Nephron progenitor cell (in vitro differentiated cells): ENCODE results near the gene CD52.
A peak's percentile ranks its signal among the peaks of the same experiment; 100 is the strongest.
"Not testable (repeated sequence)": the region's sequence is repeated elsewhere in the genome, so short reads cannot be mapped to it uniquely, and the experiment has no call there.

Experiments
- DNase-seq: peaks from one replicate; pipeline ENCODE4 v3.0.0; 2021
- H3K27ac Mint-ChIP-seq: 2 replicates; pipeline ENCODE4 v1.8.0; 2021; ENCODE audit warnings: mild to moderate bottlenecking, moderate library complexity, mixed read lengths
- H3K27me3 Mint-ChIP-seq: 2 replicates; pipeline ENCODE4 v1.8.0; 2021; ENCODE audit warnings: mild to moderate bottlenecking, low read depth, mixed read lengths; ENCODE audit not compliant: poor library complexity
- H3K36me3 Mint-ChIP-seq: 2 replicates; pipeline ENCODE4 v1.8.0; 2021; ENCODE audit warnings: low read depth, mixed read lengths
- H3K4me1 Mint-ChIP-seq: 2 replicates; pipeline ENCODE4 v1.8.0; 2021; ENCODE audit warnings: mixed read lengths
- H3K4me3 Mint-ChIP-seq: 2 replicates; pipeline ENCODE4 v1.8.0; 2021; ENCODE audit warnings: mild to moderate bottlenecking, moderate library complexity, mixed read lengths
- H3K9me3 Mint-ChIP-seq: 2 replicates; pipeline ENCODE4 v1.8.0; 2021; ENCODE audit warnings: mild to moderate bottlenecking, moderate library complexity, mixed read lengths
- CTCF ChIP-seq: fragments of 200-600 bp; sonication (generic); IDR thresholded peaks from 2 replicates; pipeline ENCODE4 v1.5.0; 2021; ENCODE audit warnings: antibody characterized with exemption

Gene CD52

GRCh38 chr1:26321315-26322041 is 3.7 kb downstream of the CD52 start:
- DNase-seq: peak; percentile 96
- H3K36me3 Mint-ChIP-seq: no peaks in the 10 kb centered on the region
- peak; percentile 74 for TF ChIP-seq CTCF
- H3K27me3 Mint-ChIP-seq: no peaks in the 10 kb centered on the region
- peaks cover 44% of the 10 kb centered on the region for H3K4me1 Mint-ChIP-seq
- H3K4me3 Mint-ChIP-seq: no peak overlapping the region
- H3K9me3 Mint-ChIP-seq: no peaks in the 10 kb centered on the region
- H3K27ac Mint-ChIP-seq: no peak overlapping the region

- H3K27me3 Mint-ChIP-seq: no peaks in the 10 kb centered on the region
- no peak overlapping the region for H3K4me3 Mint-ChIP-seq
- no peak overlapping the region for H3K27ac Mint-ChIP-seq
- no peaks in the 10 kb centered on the region for H3K36me3 Mint-ChIP-seq
- TF ChIP-seq CTCF: no peak
- H3K9me3 Mint-ChIP-seq: no peaks in the 10 kb centered on the region
- peaks cover 40% of the 10 kb centered on the region for H3K4me1 Mint-ChIP-seq
- DNase-seq: no peak
Observed at GRCh38 chr1:26322042-26322331, 4.2 kb downstream of the CD52 start.

GRCh38 chr1:26323382-26323781 is 5.6 kb downstream of the CD52 start:
- no peak for TF ChIP-seq CTCF
- H3K4me3 Mint-ChIP-seq: no peak overlapping the region
- peaks cover 26% of the 10 kb centered on the region for H3K4me1 Mint-ChIP-seq
- no peaks in the 10 kb centered on the region for H3K9me3 Mint-ChIP-seq
- no peak for DNase-seq
- H3K27ac Mint-ChIP-seq: no peak overlapping the region
- no peaks in the 10 kb centered on the region for H3K36me3 Mint-ChIP-seq
- H3K27me3 Mint-ChIP-seq: no peaks in the 10 kb centered on the region

- Mint-ChIP-seq H3K9me3 (no peaks in the 10 kb centered on the region), H3K4me3 (no peak overlapping the region), H3K27me3 (no peaks in the 10 kb centered on the region), H3K36me3 (no peaks in the 10 kb centered on the region), H3K4me1 (peaks cover 15% of the 10 kb centered on the region), H3K27ac (no peak overlapping the region)
- no peak for DNase-seq
- no peak for TF ChIP-seq CTCF
Observed at GRCh38 chr1:26324550-26324949, 6.8 kb downstream of the CD52 start.

GRCh38 chr1:26327956-26328362 is 10.2 kb downstream of the CD52 start:
- H3K9me3 Mint-ChIP-seq: no peaks in the 10 kb centered on the region
- no peaks in the 10 kb centered on the region for H3K36me3 Mint-ChIP-seq
- no peak overlapping the region for H3K27ac Mint-ChIP-seq
- H3K4me1 Mint-ChIP-seq: no peaks in the 10 kb centered on the region
- no peak for TF ChIP-seq CTCF
- peaks cover 5% of the 10 kb centered on the region for H3K27me3 Mint-ChIP-seq
- H3K4me3 Mint-ChIP-seq: no peak overlapping the region
- no peak for DNase-seq

GRCh38 chr1:26328597-26328996 is 10.8 kb downstream of the CD52 start:
- H3K4me1 Mint-ChIP-seq: no peaks in the 10 kb centered on the region
- no peaks in the 10 kb centered on the region for H3K36me3 Mint-ChIP-seq
- no peak for TF ChIP-seq CTCF
- no peak overlapping the region for H3K4me3 Mint-ChIP-seq
- H3K27ac Mint-ChIP-seq: no peak overlapping the region
- H3K9me3 Mint-ChIP-seq: no peaks in the 10 kb centered on the region
- H3K27me3 Mint-ChIP-seq: peaks cover 5% of the 10 kb centered on the region
- no peak for DNase-seq

DNA sequence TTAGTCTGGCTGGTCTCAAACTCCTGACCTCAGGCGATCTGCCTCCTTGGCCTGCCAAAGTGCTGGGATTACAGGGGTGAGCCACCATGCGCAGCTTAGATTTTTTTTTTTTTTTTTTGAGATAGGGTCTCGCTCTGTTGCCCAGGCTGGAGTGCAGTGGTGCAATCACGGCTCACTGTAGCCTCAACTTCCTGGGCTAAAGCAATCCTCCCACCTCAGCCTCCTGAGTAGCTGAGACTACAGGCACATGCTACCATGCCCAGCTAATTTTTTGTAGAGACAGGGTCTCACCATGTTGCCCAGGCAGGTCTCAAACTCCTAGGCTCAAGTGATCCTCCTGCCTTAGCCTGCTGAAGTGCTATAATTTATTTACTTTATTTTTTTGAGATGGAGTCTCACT is 11.6 kb downstream of the CD52 start:
- not testable (repeated sequence) for H3K4me1 Mint-ChIP-seq, H3K36me3 Mint-ChIP-seq, H3K27me3 Mint-ChIP-seq, H3K4me3 Mint-ChIP-seq, H3K27ac Mint-ChIP-seq, H3K9me3 Mint-ChIP-seq, DNase-seq
